GM12892 (cell line): ENCODE results near the gene EPN1.

Source experiments
- POLR2A ChIP-seq: IDR thresholded peaks from 2 replicates; pipeline ENCODE4 v1.6.1; 2011; ENCODE audit warnings: low read depth, low read length, control low read depth
- POLR2AphosphoS5 ChIP-seq: IDR thresholded peaks from 2 replicates; pipeline ENCODE4 v1.6.1; 2011; ENCODE audit warnings: low read depth, low read length, control low read depth
- TAF1 ChIP-seq: IDR thresholded peaks from 2 replicates; pipeline ENCODE4 v1.6.1; 2011; ENCODE audit warnings: low read depth, mild to moderate bottlenecking, control low read depth, low read length, borderline replicate concordance

GRCh38 chr19:55698256-55698655, 23.2 kb downstream of the EPN1 start:
- TF ChIP-seq POLR2A (no peak), POLR2AphosphoS5 (no peak), TAF1 (no peak)
